ENCODE data around the gene MCF2L2. TPM values are rescaled to one million over a fixed set of nuclear protein-coding genes. Genes with fewer than 3 reads are reported as not detected.
A peak's percentile ranks its signal among the peaks of the same experiment; 100 is the strongest.

Gene MCF2L2
- total RNA-seq, 1 experiment from 2014 or later, result 3.4 TPM

DNA sequence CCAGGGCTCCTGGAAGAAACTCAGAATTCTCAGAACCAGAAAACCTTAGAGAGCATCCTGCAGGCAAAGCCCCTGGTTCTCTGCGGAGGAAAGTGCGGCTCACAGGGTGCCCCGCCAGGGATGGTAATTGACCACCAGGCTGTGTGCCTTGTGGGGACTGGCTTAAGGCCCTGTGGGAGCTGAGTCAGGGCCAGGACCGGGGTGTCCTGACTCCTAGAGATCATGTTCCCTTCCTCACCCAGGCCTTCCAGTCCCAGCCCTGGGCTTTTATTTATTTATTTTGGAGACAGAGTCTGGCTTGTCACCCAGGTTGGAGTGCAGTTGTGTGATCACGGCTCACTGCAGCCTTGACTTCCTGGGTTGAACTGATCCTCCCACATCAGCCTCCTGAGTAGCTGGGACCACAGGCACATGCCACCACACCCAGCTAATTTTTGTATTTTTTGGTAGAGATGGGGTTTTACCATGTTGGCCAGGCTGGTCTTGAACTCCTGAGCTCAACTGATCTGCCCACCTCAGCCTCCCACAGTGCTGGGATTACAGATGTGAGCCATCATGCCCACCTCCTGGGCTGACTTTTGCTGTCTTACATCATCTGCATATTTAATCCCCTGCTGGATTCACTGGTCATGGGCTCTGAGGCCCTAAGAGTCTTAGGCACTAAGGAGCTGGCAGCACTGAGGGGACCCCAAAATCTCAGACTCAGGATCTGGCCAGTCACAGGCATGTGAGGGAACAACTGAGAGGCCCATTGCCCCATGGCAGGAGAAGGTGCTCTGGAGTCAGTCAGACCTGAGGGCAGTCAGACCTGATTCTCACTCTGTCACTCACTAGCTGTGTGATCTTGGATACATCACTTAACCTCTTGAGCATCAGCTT is 245.4 kb downstream of the MCF2L2 start:
- CTCF ChIA-PET, result interaction anchor here (0.7 to 10.3 kb wide), 10 partner anchors 8 to 1767 kb away, joined by 3 to 383 read pairs (median 4); no protein-coding TSS in a partner anchor
- Mint-ChIP-seq H3K4me1 (ENCODE audit: insufficient read depth, unreplicated experiment) (peaks cover 5% of the 10 kb centered on the region), H3K4me3 (ENCODE audit: unreplicated experiment) (no peak overlapping the region), H3K27me3 (ENCODE audit: insufficient read depth, unreplicated experiment) (peaks cover 20% of the 10 kb centered on the region), H3K36me3 (ENCODE audit: insufficient read depth, unreplicated experiment) (peaks cover 4% of the 10 kb centered on the region), H3K9me3 (ENCODE audit: unreplicated experiment) (no peaks in the 10 kb centered on the region), H3K27ac (ENCODE audit: low read depth, unreplicated experiment) (no peak overlapping the region)
- POLR2A ChIA-PET, result interaction anchor here (0.7 to 5.1 kb wide), 2 partner anchors 200 to 454 kb away, joined by 3 to 86 read pairs; no protein-coding TSS in a partner anchor
- TF ChIP-seq CTCF (IDR thresholded peaks at IDR 0.05; ENCODE audit: unreplicated experiment), result no peak
- peak; percentile 33 for DNase-seq (ENCODE audit: unreplicated experiment)
- no TSS peak for BruUV-seq (replicated peaks)
- intact Hi-C loops (cut with micrococcal nuclease), result loop anchor here (5.0 to 10.0 kb wide), 3 partner anchors 102 to 702 kb away; partner anchors contain the start of gene PARL

GRCh38 chr3:183182073-183182472 is 246.3 kb downstream of the MCF2L2 start:
- no peak overlapping the region for H3K27ac Mint-ChIP-seq (ENCODE audit: low read depth, unreplicated experiment)
- no TSS peak for BruUV-seq (replicated peaks)
- no peaks in the 10 kb centered on the region for H3K9me3 Mint-ChIP-seq (ENCODE audit: unreplicated experiment)
- H3K4me1 Mint-ChIP-seq (ENCODE audit: insufficient read depth, unreplicated experiment), result peaks cover 5% of the 10 kb centered on the region
- intact Hi-C loops (cut with micrococcal nuclease), result loop anchor here (5.0 to 10.0 kb wide), 3 partner anchors 103 to 703 kb away; partner anchors contain the start of gene PARL
- no peak for TF ChIP-seq CTCF (IDR thresholded peaks at IDR 0.05; ENCODE audit: unreplicated experiment)
- POLR2A ChIA-PET, result interaction anchor here (5.1 kb wide), 1 partner anchor 201 kb away, joined by 86 read pairs; no protein-coding TSS in a partner anchor
- H3K27me3 Mint-ChIP-seq (ENCODE audit: insufficient read depth, unreplicated experiment), result peaks cover 20% of the 10 kb centered on the region
- no peak overlapping the region for H3K4me3 Mint-ChIP-seq (ENCODE audit: unreplicated experiment)
- no peak for DNase-seq (ENCODE audit: unreplicated experiment)
- CTCF ChIA-PET, result interaction anchor here (0.6 to 10.3 kb wide), 4 partner anchors 12 to 1768 kb away, joined by 3 to 383 read pairs (median 4); no protein-coding TSS in a partner anchor
- no peaks in the 10 kb centered on the region for H3K36me3 Mint-ChIP-seq (ENCODE audit: insufficient read depth, unreplicated experiment)

DNA sequence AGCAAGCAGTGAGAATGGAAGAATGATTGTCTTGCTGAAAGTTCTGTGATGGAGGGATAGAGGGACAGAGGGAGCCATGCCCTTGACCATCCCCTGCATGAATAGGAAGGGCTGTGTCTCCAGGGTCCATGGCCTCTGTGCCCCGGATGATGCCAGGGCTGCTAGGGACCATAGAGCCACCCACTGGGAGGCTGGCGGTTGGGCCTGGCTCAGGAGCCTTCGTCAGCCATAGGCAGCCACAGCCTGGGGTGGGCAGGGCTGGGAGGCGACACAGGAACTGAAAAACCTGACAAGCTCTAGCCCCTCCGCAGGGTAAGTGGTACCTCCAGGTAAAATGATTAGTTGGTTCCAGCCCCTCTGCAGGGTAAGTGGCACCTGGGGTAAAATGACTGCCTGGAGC is 246.8 kb downstream of the MCF2L2 start:
- intact Hi-C loops (cut with micrococcal nuclease), result loop anchor here (5.0 to 10.0 kb wide), 3 partner anchors 103 to 703 kb away; partner anchors contain the start of gene PARL
- BruUV-seq (replicated peaks), result no TSS peak
- ChIA-PET CTCF (interaction anchor here (0.6 to 10.3 kb wide), 4 partner anchors 11 to 201 kb away, joined by 3 to 383 read pairs (median 6); partner anchors contain the start of gene LAMP3), POLR2A (interaction anchor here (5.1 kb wide), 1 partner anchor 202 kb away, joined by 86 read pairs; no protein-coding TSS in a partner anchor)
- TF ChIP-seq CTCF (IDR thresholded peaks at IDR 0.05; ENCODE audit: unreplicated experiment), result no peak
- H3K27ac Mint-ChIP-seq (ENCODE audit: low read depth, unreplicated experiment), result no peak overlapping the region
- peaks cover 5% of the 10 kb centered on the region for H3K4me1 Mint-ChIP-seq (ENCODE audit: insufficient read depth, unreplicated experiment)
- no peak overlapping the region for H3K4me3 Mint-ChIP-seq (ENCODE audit: unreplicated experiment)
- H3K9me3 Mint-ChIP-seq (ENCODE audit: unreplicated experiment), result no peaks in the 10 kb centered on the region
- H3K27me3 Mint-ChIP-seq (ENCODE audit: insufficient read depth, unreplicated experiment), result peaks cover 24% of the 10 kb centered on the region
- no peak for DNase-seq (ENCODE audit: unreplicated experiment)
- no peaks in the 10 kb centered on the region for H3K36me3 Mint-ChIP-seq (ENCODE audit: insufficient read depth, unreplicated experiment)

GRCh38 chr3:183180784-183181295 is 247.6 kb downstream of the MCF2L2 start:
- Mint-ChIP-seq H3K27me3 (ENCODE audit: insufficient read depth, unreplicated experiment) (peaks cover 32% of the 10 kb centered on the region), H3K9me3 (ENCODE audit: unreplicated experiment) (no peaks in the 10 kb centered on the region), H3K4me3 (ENCODE audit: unreplicated experiment) (peak overlapping the region; percentile 22), H3K4me1 (ENCODE audit: insufficient read depth, unreplicated experiment) (peaks cover 5% of the 10 kb centered on the region), H3K27ac (ENCODE audit: low read depth, unreplicated experiment) (no peak overlapping the region), H3K36me3 (ENCODE audit: insufficient read depth, unreplicated experiment) (no peaks in the 10 kb centered on the region)
- no peak for DNase-seq (ENCODE audit: unreplicated experiment)
- BruUV-seq (replicated peaks), result no TSS peak
- no peak for TF ChIP-seq CTCF (IDR thresholded peaks at IDR 0.05; ENCODE audit: unreplicated experiment)
- POLR2A ChIA-PET, result interaction anchor here (2.7 kb wide), 1 partner anchor 202 kb away, joined by 10 read pairs; no protein-coding TSS in a partner anchor
- intact Hi-C loops (cut with micrococcal nuclease), result loop anchor here (5.0 to 10.0 kb wide), 3 partner anchors 104 to 704 kb away; partner anchors contain the start of gene PARL
- CTCF ChIA-PET, result interaction anchor here (0.8 to 10.3 kb wide), 2 partner anchors 18 to 202 kb away, joined by 8 to 383 read pairs; partner anchors contain the start of gene LAMP3
